Pons (tissue), 1 donor: Measurements from ENCODE around the gene CALCR.
"Not testable (repeated sequence)": the region's sequence is repeated elsewhere in the genome, so short reads cannot be mapped to it uniquely, and the experiment has no call there.

Source experiments
- DNase-seq: peaks from one replicate; pipeline ENCODE4 v3.0.0-alpha.2; 2016; ENCODE audit warnings: low spot score

Gene CALCR

DNA sequence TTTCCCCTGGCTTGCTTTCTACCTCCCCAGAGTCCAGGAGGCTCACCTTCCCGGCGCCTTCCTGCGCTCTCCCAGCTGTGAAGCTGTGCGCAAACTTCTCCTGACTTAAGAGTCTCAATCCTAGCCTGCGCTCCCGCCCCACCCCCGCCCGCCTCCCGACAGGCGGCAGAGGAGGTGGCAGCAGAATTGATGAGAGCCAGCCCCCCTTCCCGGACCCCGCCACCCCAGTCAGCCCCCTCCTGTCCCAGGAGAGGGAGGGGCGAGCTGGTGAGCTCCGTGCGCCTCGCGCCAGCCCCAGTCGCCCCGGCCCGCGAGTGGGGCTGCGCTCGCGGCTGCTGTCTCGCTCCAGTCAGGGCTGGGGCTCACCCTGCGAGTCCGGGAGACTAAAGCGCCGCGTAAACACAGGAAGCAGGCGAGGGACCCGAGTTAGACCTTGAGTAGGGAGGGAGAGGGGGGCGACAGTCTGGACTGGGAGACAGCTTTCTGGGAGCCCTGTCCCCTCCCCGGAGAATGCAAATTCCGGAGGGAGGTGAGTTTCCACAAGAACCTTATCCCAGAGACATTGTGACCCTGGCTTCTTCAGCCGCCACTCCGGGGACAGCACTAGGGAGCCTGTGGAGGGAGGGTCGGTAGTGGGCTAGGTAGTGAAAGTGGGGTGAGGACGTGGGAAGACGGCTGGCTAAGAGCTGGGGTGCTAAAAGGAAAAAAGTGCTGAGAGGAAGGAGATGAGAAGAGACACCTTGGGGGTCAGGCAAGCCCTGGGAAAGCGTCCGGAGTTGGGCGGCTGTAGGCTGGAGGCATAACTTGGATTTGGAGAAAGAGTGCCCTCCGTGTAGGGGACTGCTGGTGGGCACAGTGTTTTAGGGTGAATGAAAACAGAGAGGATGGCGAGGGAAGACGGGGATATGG lies at the start of gene CALCR:
Gene CALCR, minus strand, starts transcription at position 79 of the 909 bp plus-strand sequence. CDS start 87,743 bp downstream, outside the sequence.
- DNase-seq: no peak

DNA sequence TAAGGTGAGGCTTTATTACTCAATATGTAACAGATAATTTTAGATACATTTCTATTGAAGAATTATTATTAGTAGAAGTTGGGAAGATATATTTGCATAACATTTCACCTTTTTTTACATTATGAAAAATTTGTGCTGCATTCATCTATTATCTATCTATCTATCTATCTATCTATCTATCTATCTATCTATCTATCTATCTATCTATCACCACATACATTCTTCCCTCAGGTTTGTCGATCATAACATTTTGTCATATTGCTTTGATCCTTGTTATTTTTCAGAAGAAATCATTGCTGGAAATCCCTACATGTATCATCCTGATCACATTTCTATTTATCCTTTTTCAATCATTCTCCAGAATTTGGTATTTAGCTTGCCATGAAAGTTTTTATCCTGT lies 49.3 kb upstream of the CALCR start:
- no peak for DNase-seq

DNA sequence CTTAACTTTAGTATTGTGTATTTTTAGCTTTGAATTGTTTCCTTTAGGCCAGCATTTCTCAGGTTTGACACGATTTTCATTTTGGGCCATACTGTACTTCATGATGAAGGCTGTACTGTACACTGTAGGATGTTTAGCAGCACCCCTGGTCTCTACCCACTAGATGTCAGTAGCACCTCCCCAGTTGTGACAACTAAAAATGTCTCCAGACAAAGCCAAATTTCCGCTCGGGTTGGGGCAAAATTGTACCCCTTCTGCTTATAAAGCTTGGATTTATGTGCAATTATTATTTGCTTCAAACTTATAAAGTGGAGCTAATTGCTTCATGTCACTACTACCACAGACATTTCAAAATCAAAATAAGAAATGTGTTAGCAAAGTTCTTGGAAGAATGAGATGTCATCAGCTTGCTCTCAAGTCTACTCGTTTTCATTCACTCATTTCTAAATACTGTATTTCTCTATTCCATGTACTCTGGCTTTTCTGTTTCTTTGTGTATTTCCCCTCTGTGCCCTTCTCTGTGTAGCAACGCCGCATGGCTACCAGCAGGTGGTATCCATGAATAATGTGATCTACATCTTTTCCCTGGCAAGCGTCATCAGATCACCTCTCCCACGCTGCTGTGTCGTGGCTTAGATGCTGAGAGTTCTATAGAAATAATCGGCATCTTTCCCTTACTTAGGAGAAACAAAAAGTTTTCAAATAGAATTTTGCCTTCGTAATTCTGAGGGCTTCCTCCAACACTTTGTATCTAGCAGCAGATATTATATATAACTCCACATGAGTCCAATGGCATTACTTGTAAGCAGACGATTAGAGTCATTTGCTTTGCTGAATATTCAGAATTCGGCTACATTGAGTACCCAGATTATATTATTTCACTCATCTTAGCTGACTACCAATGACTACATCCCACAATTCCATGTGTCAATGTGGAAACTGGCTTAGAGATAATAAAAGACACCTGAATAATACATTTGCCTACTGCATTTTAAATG lies 47.8 kb upstream of the CALCR start:
- DNase-seq: peak; percentile 17

DNA sequence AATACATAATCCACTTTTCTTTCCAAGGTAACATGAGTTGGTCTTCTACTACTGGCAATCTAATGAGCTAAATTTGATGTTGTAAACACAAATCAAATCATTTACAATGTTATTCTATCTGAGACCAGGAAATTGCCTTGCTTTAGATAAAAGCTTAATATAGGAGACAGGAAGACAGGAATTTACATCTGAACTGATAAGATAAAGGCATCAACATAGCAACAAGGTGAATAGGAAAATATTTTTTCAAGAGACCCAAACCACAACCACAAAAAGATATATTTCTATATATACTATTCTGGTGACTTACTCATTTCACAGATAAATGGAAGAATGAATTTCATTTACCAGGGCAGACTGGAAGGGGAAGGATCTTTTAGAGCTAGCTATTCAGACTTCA lies 46.3 kb upstream of the CALCR start:
- no peak for DNase-seq

DNA sequence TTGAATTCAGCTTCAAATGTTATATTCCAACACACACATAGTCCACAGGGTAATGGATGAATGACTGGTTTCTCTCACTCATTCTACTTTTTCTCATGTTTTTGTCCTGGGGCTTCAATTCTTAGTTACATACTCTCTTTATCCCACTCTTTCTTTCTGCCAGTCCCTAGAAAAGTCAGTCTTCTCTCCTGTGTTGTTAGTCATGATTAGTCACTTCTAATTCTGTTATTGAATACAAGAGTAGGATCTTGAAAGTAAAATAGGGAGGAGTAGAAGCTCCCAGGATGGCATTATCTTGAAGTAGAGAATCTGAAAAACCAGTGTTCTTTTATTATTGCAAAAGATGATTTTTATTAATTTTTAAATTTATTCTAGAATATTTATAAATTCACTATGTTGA lies 45.5 kb upstream of the CALCR start:
- no peak for DNase-seq

DNA sequence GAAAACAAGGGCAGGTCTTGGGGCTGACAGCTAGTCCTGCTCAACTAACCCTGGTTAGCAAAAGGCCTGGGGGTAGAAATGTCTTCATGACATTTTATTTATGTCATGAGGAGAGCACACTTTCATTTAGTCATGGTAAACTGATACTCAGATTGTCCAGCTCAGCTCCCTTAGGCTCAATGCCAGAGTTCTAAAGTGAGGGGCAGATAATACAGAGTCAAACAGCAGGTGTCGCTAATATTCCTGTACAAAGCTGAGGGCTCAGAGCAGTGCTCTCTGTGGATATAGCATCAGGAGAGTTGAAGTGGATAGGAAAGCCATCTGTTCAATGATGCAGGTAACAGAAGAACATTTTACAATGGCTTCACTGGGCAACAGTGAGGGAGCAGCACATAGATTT lies 26.8 kb upstream of the CALCR start:
- DNase-seq: no peak

DNA sequence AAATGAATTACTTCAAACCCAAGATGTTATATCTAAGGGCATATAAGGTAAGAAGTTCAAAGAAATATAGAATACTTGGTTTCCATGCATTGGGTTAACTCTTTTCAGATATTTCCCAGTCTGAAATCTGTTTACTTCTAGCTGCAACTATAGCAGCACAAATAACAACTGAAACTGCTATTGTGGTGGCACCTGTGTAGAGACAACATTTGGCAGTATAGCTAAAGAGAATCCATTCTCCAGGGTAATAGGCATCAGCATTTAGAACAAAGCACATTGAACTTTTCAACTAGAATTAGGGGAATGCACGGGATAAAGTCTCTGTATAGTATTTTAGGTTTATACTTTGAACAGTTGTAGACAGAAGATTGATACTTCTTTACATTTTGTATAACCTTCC lies 19.7 kb upstream of the CALCR start:
- DNase-seq: no peak

DNA sequence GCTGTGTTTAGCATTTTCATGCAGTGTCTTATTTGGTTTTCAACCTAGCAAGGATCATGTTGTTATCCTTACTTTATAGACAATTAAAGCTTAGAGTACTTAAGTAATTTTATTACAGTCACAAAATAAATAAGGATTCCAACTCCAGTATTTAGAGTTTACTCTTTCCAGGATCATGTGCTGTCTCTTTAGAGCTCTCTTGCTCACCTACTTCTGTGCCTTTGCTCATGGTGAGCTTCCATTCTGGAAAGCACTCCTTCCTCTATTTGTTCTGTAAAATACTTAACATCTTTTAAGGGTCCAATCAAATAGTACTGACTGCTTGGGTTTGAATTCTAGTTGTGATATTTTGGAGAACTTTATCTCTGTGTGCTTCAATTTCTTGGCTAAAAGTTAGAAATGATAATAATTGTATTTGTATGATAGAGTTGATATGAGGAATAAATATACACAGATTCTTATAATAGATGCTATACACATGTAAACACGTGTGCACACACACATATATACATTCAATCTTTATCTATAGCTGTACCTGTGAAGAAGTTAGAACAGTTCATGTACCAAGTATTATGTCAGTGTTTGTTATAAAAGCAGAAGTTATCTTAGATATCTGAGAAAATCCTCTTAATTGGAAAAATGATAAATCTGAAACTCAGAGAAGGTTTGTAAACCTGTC lies 18.2 kb upstream of the CALCR start:
- no peak for DNase-seq

DNA sequence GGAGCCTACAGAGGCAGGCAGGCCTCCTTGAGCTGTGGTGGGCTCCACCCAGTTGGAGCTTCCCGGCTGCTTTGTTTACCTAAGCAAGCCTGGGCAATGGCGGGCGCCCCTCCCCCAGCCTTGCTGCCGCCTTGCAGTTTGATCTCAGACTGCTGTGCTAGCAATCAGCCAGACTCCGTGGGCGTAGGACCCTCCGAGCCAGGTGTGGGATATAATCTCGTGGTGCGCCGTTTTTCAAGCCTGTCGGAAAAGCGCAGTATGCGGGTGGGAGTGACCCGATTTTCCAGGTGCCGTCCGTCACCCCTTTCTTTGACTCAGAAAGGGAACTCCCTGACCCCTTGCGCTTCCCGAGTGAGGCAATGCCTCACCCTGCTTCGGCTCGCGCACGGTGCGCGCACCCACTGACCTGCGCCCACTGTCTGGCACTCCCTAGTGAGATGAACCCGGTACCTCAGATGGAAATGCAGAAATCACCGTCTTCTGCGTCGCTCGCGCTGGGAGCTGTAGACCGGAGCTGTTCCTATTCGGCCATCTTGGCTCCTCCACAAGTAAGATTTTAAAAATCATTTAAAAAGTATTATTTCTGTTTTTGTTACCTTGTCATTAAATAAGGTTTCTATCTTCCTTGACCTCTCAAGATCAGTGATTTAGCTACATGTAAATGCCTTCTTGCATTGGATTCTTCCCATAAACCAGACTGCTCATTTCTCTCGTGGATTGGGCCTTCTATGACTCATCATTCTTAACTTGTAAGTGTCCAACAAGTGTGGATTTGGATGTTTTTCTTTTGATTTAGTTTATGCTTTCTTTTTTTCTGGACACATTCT lies 16.9 kb upstream of the CALCR start:
- DNase-seq: not testable (repeated sequence)

DNA sequence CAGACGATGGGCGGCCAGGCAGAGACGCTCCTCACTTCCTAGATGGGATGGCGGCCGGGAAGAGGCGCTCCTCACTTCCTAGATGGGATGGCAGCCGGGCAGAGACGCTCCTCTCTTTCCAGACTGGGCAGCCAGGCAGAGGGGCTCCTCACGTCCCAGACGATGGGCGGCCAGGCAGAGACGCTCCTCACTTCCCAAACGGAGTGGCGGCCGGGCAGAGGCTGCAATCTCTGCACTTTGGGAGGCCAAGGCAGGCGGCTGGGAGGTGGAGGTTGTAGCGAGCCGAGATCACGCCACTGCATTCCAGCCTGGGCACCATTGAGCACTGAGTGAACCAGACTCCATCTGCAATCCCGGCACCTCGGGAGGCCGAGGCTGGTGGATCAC lies 11.9 kb upstream of the CALCR start:
- DNase-seq: not testable (repeated sequence)

DNA sequence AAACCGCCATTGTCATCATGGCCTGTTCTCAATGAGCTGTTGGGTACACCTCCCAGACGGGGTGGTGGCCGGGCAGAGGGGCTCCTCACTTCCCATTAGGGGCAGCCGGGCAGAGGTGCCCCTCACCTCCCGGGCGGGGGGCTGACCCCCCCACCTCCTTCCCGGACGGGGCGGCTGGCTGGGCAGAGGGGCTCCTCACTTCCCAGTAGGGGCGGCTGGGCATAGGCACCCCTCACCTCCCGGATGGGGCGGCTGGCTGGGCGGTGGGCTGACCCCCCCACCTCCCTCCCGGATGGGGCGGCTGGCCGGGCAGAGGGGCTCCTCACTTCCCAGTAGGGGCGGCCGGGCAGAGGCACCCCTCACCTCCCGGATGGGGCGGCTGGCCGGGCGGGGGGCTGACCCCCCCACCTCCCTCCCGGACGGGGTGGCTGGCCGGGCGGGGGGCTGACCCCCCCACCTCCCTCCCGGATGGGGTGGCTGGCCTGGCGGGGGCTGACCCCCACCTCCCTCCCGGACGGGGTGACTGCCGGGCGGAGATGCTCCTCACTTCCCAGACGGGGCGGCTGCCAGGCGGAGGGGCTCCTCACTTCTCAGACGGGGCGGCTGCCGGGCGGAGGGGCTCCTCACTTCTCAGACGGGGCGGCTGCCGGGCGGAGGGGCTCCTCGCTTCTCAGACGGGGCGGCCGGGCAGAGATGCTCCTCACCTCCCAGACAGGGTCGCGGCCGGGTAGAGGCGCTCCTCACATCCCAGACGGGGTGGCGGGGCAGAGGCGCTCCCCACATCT lies 11.4 kb upstream of the CALCR start:
- DNase-seq: not testable (repeated sequence)

DNA sequence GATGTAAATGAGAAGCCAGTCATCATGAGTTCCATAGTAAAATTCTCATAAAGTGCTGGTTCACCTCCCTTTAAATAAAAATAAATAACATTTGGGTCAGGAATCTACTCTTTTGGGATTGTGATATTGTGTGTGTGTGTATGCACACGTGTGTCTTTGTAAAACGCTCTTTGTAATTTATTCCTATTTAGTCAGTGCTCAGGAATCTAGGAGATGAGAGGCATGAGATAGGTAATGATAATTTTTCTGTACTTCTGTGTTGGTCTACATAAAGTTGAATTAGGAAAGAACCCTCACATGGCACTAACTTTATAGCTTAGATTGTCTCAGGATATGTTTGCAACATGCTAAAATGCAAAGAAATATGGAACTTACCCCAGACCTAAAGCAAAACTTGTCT lies 4.9 kb upstream of the CALCR start:
- DNase-seq: no peak

DNA sequence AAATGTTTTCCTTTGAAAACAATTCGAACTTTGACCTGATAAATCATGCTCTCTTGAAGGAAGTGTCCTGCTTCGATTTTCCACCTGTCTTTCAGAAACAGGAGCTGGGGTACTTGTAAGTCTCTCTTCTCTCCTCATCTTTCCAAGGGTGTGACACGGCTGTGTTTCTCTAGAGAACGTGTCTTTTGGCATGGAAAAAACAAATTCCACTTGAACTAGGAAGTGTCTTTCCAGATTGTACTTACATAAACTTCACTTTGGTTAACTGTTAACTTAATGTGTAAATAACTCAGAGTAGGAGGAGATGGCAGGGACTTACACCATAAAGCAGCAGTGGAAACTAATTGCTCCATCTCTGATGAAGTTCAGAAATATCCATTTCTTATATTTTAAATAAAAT lies 4.2 kb upstream of the CALCR start:
- DNase-seq: no peak

DNA sequence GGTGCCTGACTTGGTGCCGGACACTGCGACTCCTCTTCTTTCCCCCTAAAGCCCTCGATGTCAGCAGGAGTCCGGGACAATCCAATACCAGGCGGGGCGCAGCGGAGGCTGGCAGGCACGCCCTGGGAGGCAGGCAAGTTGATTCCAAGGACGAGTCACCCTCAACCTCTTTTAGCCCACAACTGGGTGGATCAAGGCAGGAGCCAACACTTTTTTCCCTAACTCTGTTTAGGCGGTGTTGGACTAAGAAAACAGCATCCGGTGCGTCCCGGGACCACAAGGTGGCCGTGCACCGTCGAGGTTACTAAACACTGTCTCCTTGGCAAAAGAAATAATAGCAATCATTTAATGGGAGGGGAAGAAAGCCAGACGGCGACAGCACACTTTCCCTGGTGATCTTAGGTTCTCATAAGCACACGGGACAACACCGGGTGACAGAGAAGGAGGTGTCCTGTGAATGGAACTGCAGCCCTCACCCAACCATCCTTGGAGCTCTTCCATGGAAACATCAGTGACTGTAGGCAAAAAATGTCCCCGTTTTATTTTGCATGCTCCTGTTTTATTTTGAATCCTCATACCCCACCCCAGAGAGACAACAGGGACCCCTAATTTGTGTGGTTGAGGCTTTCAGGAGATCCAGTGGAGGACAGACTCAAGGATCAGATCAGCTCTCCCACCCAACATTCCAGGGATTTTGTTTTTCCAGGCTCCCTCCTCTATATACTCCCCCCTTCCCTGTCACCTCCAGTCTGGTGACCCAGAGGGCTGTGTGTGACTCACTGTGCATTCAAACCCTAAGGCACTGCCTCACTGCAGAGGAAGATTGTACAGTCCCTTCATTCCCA lies 1.3 kb upstream of the CALCR start:
- DNase-seq: no peak

DNA sequence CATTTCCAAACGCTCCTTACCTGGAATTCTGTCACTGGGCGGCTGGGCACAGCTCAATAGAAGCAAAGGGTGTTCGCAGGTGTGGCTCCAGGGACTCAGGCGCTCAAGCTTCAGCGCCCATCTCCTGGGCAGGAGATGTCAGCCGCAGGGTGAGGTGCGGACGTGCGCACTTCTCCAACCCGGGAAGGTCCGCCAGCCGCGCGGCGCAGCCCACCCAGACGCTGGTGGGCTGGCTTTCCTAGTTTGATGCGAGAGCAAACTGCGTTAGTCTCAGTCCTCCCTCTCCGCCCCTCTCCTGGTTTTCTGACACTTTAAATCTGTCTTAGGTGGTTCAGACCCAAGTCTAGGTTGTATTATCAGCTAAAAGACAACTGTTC lies 267 bp downstream of the CALCR start:
- no peak for DNase-seq

DNA sequence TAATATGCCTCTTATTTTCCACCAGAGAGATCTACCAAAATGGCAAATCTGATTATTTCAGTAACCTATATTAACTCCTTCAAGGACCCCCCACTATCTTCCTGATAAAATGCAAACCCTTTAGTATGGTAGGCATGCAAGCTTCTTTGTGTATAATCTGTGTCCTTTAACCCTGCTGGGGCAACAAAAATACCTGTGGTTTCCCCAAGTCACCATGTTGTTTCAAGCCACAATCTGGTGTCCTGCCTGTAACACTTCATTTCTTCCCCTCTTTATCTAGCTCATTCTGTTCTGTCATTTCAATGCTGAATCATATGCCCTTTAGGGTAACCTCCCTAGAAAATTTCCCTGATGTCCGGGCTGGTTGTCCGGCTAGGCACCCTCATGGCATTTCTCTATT lies 5.3 kb downstream of the CALCR start:
- no peak for DNase-seq

DNA sequence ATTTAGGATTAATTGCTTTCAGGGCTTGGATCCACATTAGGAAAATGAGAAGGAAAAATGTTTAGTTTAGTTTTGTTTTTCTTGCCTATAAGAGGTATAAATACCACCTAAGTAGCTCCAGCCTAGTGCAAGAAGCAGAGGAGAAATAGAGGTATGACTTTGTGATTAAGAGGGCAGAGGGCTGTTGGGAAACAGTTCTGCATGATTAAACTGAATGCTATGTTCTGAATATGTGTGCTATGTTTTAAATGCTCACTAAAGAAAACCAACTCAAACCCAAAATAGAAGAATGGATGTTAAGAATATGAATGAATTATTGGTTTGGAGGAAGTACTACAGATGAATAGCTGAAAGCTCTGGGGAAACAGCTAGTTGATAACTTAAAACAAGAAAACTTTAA lies 7.6 kb downstream of the CALCR start:
- DNase-seq: no peak

DNA sequence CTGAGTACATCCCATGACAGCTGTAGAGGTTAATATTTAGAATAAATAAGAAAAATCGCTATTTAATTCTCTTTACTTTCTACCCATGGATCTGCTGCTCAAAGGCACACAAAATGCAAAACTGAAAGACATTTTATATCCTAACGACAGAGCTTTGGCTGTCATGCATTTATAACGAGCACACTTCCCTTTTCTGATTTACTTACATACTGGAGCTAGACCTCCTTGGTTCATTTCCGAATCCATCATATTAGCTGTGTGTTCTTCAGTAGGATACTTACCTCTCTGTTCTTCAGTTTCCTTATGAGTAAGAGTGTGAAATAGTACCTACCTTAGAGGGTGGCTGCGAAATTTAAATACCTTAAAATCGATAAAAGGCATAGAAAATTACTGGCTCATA lies 10.9 kb downstream of the CALCR start:
- no peak for DNase-seq

DNA sequence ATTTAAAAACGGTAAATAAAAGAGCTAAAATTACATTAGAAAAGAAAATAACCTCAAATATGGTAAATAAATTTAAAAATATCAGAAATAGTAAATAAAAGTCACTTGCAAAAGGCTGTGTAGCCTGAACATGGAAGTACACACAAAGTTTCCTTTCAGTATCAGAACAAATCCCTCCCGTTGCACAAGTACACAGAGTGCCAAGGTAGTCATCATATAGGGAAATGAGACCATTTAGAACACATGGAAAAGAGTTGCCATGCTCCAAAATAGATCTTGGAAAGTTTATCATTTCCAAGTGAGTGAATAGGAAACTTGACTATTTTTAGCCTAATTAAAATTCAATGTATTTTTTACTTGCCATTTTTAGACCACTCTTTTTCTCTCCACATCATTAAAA lies 11.6 kb downstream of the CALCR start:
- no peak for DNase-seq

DNA sequence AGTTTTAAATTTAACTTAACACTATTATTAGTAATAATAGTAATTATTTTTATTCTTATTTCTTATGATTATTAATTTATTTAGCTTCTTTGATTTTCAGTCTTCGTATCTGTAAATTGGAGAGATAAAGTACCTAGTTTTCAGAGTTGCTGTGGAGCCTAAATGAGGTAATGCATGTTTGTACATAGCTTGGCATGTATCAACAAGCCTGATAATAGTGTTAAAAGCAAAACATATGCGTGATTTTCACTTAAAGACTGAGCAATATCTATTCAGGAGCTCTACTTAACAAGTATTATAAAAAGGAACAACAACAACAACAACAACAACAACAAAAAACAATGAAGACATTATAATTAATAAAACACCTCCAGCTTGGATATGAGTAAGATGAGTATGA lies 12.4 kb downstream of the CALCR start:
- no peak for DNase-seq
